CD14-positive monocyte (primary cell): ENCODE data around the gene SENP3. TPM values are rescaled to one million over a fixed set of nuclear protein-coding genes. Genes with fewer than 3 reads are reported as not detected.

Experiments
- DNase-seq, 3 donors: peaks; one replicate each; pipeline ENCODE4 v3.0.0-alpha.2; 2011 to 2022
- H2AFZ ChIP-seq: 2 replicates; pipeline ENCODE4 v1.6.0; 2012; ENCODE audit warnings: mild to moderate bottlenecking, low read depth, low read length, inconsistent platforms; ENCODE audit not compliant: insufficient read depth, poor library complexity, severe bottlenecking
- H3K27ac ChIP-seq, 2 donors: 1 replicate in 1 of 2; 2 replicates in 1 of 2; pipeline ENCODE4 v1.5.1; 2012 to 2013; ENCODE audit warnings: low read length in 2 of 2, control low read depth in 1 of 2, inconsistent platforms in 1 of 2, low read depth in 1 of 2, mild to moderate bottlenecking in 1 of 2
- H3K27me3 ChIP-seq, 2 donors: one replicate each; pipeline versions ENCODE4 v1.6.0 to v1.6.1; 2011 to 2013; ENCODE audit warnings: low read length in 2 of 2; ENCODE audit not compliant: control insufficient read depth in 2 of 2, insufficient read depth in 2 of 2
- H3K36me3 ChIP-seq, 2 donors: replicated peaks in 1 of 2; 1 replicate in 1 of 2; 2 replicates in 1 of 2; pipeline versions ENCODE4 v1.5.1 to v1.6.1; 2012 to 2013; ENCODE audit warnings: low read length in 2 of 2, control low read depth in 1 of 2, inconsistent platforms in 1 of 2, mild to moderate bottlenecking in 1 of 2; ENCODE audit not compliant: insufficient read depth in 2 of 2, control insufficient read depth in 1 of 2
- H3K4me1 ChIP-seq, 2 donors: 1 replicate in 1 of 2; 2 replicates in 1 of 2; pipeline versions ENCODE4 v1.5.1 to v1.6.1; 2012 to 2013; ENCODE audit warnings: low read length in 2 of 2, control low read depth in 1 of 2, inconsistent platforms in 1 of 2, mild to moderate bottlenecking in 1 of 2, moderate library complexity in 1 of 2; ENCODE audit not compliant: insufficient read depth in 2 of 2, control insufficient read depth in 1 of 2
- H3K4me2 ChIP-seq: replicated peaks from 2 replicates; pipeline ENCODE3; 2012; ENCODE audit warnings: low read length, moderate library complexity, mild to moderate bottlenecking; ENCODE audit not compliant: poor library complexity, severe bottlenecking; ENCODE audit errors: extremely low read depth
- H3K4me3 ChIP-seq, 3 experiments: fragments of 200-600 bp in 1 of 3; sonication (generic) in 1 of 3; replicated peaks in 1 of 3; 1 replicate in 2 of 3; 2 replicates in 1 of 3; pipeline ENCODE4 v1.5.1; 2011 to 2013; ENCODE audit warnings: low read length in 3 of 3, mild to moderate bottlenecking in 3 of 3, control low read depth in 2 of 3, low read depth in 2 of 3, inconsistent platforms in 1 of 3, moderate library complexity in 1 of 3
- H3K79me2 ChIP-seq: 2 replicates; pipeline ENCODE4 v1.6.0; 2012; ENCODE audit warnings: mild to moderate bottlenecking, control low read depth, inconsistent platforms, low read length, moderate library complexity; ENCODE audit not compliant: insufficient read depth
- H3K9ac ChIP-seq: 2 replicates; pipeline ENCODE4 v1.6.0; 2017; ENCODE audit warnings: low read length, mild to moderate bottlenecking; ENCODE audit not compliant: insufficient read depth, poor library complexity, severe bottlenecking
- H3K9me3 ChIP-seq, 2 donors: replicated peaks in 1 of 2; 1 replicate in 1 of 2; 2 replicates in 1 of 2; pipeline versions ENCODE4 v1.5.1 to v1.6.1; 2012 to 2013; ENCODE audit warnings: low read length in 2 of 2, control low read depth in 1 of 2; ENCODE audit not compliant: control insufficient read depth in 1 of 2, insufficient read depth in 1 of 2
- H4K20me1 ChIP-seq: 2 replicates; pipeline ENCODE4 v1.6.0; 2012; ENCODE audit warnings: mild to moderate bottlenecking, low read length, control low read depth, moderate library complexity; ENCODE audit not compliant: insufficient read depth
- H3K27ac Mint-ChIP-seq, 7 donors: one replicate each; pipeline ENCODE4 v1.8.0; 2020; ENCODE audit warnings: mild to moderate bottlenecking in 7 of 7, mixed read lengths in 7 of 7, moderate library complexity in 6 of 7, inconsistent platforms in 2 of 7
- H3K27me3 Mint-ChIP-seq, 3 donors: one replicate each; pipeline ENCODE4 v1.8.0; 2021 to 2022; ENCODE audit warnings: low read depth in 3 of 3, mild to moderate bottlenecking in 3 of 3, mixed read lengths in 3 of 3, moderate library complexity in 3 of 3, inconsistent platforms in 1 of 3
- H3K36me3 Mint-ChIP-seq, 2 donors: one replicate each; pipeline ENCODE4 v1.8.0; 2020; ENCODE audit warnings: mixed read lengths in 2 of 2, inconsistent platforms in 1 of 2, mild to moderate bottlenecking in 1 of 2
- H3K4me1 Mint-ChIP-seq: one replicate; pipeline ENCODE4 v1.8.0; 2020; ENCODE audit warnings: mild to moderate bottlenecking, mixed read lengths
- H3K4me3 Mint-ChIP-seq, 2 donors: one replicate each; pipeline ENCODE4 v1.8.0; 2020; ENCODE audit warnings: mild to moderate bottlenecking in 2 of 2, mixed read lengths in 2 of 2, moderate library complexity in 1 of 2
- H3K9me3 Mint-ChIP-seq, 7 donors: one replicate each; pipeline ENCODE4 v1.8.0; 2020 to 2022; ENCODE audit warnings: mixed read lengths in 7 of 7, mild to moderate bottlenecking in 6 of 7, moderate library complexity in 6 of 7, inconsistent platforms in 2 of 7
- CTCF ChIP-seq: fragments of 200-600 bp; IDR thresholded peaks from one replicate; pipeline ENCODE4 v1.8.0; 2022; ENCODE audit warnings: antibody characterized with exemption, mild to moderate bottlenecking
- WGBS: methylation state at CpG from one replicate; pipeline ENCODE4 v1.1.5; 2013; ENCODE audit warnings: missing lambda C conversion rate; ENCODE audit not compliant: insufficient coverage; 5-methylcytosine and 5-hydroxymethylcytosine counted together
- intact Hi-C, 2 donors: fragments of 100-400 bp; cut with micrococcal nuclease; formaldehyde crosslinking; loops; one replicate each; pipeline versions ENCODE4 v1.15.0 to v1.15.1; 2023
- polyA plus RNA-seq, 3 donors: library from polyadenylated mRNA; depleted of rRNA in 1 of 3; unstranded in 2 of 3; stranded (reverse) in 1 of 3; fragments of 300-500 nt in 2 of 3; fragments of >200 nt in 1 of 3; fragmentation: Illumina TruSeq in 2 of 3; gene quantifications; 1 replicate in 2 of 3; 2 replicates in 1 of 3; pipeline ENCODE4 v1.2.3, GENCODE V29; 2012 to 2021

SENP3 gene
- polyA plus RNA-seq, 3 donors, result 2.9 to 140 (median 5.6) TPM

- no peak for TF ChIP-seq CTCF
- peaks cover 70% of the 10 kb centered on the region for H3K4me1 Mint-ChIP-seq
- H3K27ac Mint-ChIP-seq, result peak overlapping the region; percentile 79 to 100 (median 99)
- H3K36me3 ChIP-seq, result peaks cover 55 to 61% of the 10 kb centered on the region in 2 donors
- peaks cover 64 to 74% of the 10 kb centered on the region in 2 donors for H3K4me1 ChIP-seq
- peaks cover 0 to 4% (median 0%) of the 10 kb centered on the region in 7 donors for H3K9me3 Mint-ChIP-seq
- peak overlapping the region in 1 of 3 experiments; percentile 100 for H3K4me3 ChIP-seq
- H2AFZ ChIP-seq, result no peak overlapping the region
- peak overlapping the region; percentile 99 for H3K27ac ChIP-seq
- peaks cover 86% of the 10 kb centered on the region for H3K79me2 ChIP-seq
- peaks cover 74% of the 10 kb centered on the region for H4K20me1 ChIP-seq
- H3K4me3 Mint-ChIP-seq, result peak overlapping the region; percentile 97 to 98
- intact Hi-C loops, result loop anchor here (5.0 to 10.0 kb wide), 2 partner anchors 251 to 267 kb away; partner anchors contain the start of gene NEURL4 (in 1 of the 2)
- no peaks in the 10 kb centered on the region for H3K27me3 ChIP-seq
- no peak overlapping the region for H3K9ac ChIP-seq
- H3K36me3 Mint-ChIP-seq, result peaks cover 73 to 81% of the 10 kb centered on the region in 2 donors
- peaks cover 0 to 12% (median 2%) of the 10 kb centered on the region in 3 donors for H3K27me3 Mint-ChIP-seq
- DNase-seq, result no peak
- WGBS, result 100% methylated on average over 1 of the region's 1 CpG
- H3K4me2 ChIP-seq, result peak overlapping the region; percentile 91
- no peaks in the 10 kb centered on the region for H3K9me3 ChIP-seq
Observed at GRCh38 chr17:7575481-7575883, 13.8 kb downstream of the SENP3 start.

GRCh38 chr17:7575959-7576358 lies 14.2 kb downstream of the SENP3 start:
- Histone ChIP-seq H3K79me2 (peaks cover 86% of the 10 kb centered on the region), H4K20me1 (peaks cover 79% of the 10 kb centered on the region), H3K36me3 (peaks cover 50 to 57% of the 10 kb centered on the region in 2 donors), H3K27ac (peak overlapping the region; percentile 99), H3K27me3 (no peaks in the 10 kb centered on the region), H3K9me3 (no peaks in the 10 kb centered on the region), H2AFZ (no peak overlapping the region), H3K4me3 (peak overlapping the region in 1 of 3 experiments; percentile 100), H3K4me2 (peak overlapping the region; percentile 91), H3K4me1 (peaks cover 68 to 79% of the 10 kb centered on the region in 2 donors), H3K9ac (no peak overlapping the region)
- Mint-ChIP-seq H3K27me3 (peaks cover 0 to 13% (median 2%) of the 10 kb centered on the region in 3 donors), H3K4me1 (peaks cover 73% of the 10 kb centered on the region), H3K4me3 (peak overlapping the region in 1 of 2 donors; percentile 97), H3K36me3 (peaks cover 73 to 81% of the 10 kb centered on the region in 2 donors), H3K27ac (peak overlapping the region; percentile 79 to 100 (median 99)), H3K9me3 (peaks cover 0 to 4% (median 0%) of the 10 kb centered on the region in 7 donors)
- intact Hi-C loops, result loop anchor here (5.0 to 10.0 kb wide), 2 partner anchors 251 to 266 kb away; partner anchors contain the start of gene NEURL4 (in 1 of the 2)
- WGBS, result 71% methylated on average over 4 of the region's 7 CpGs
- no peak for DNase-seq
- no peak for TF ChIP-seq CTCF
